GM12878 (cell line): ENCODE results near the gene EZH2. TPM values are rescaled to one million over a fixed set of nuclear protein-coding genes. Genes with fewer than 3 reads are reported as not detected.

Experiments
- ATAC-seq: fragments of 200-7000 bp; cut with Tn5 transposase; 3 replicates; pipeline ENCODE4 v1.9.1; 2020; ENCODE audit warnings: mild to moderate bottlenecking, moderate library complexity
- BruUV-seq: library from RNA; stranded (reverse); fragments of 400-500 nt; replicated peaks from 2 replicates; lab custom pipeline; 2021; lab: Mats Ljungman, UMichigan
- CTCF ChIA-PET: fragments of 300-600 bp; sonication (Branson Sonifier 250); formaldehyde crosslinking; extraction: SDS; loops from one replicate; lab custom pipeline; 2021; ENCODE audit warnings: inconsistent platforms; lab: Yijun Ruan, JAX
- POLR2A ChIA-PET: fragments of 350-600 bp; formaldehyde crosslinking; extraction: SDS; loops from one replicate; lab custom pipeline; 2021; ENCODE audit warnings: inconsistent platforms; lab: Charles Lee
- RAD21 ChIA-PET: fragments of 300-600 bp; sonication (Branson Sonifier 250); formaldehyde crosslinking; loops from one replicate; lab custom pipeline; 2023; ENCODE audit warnings: antibody characterized with exemption; ENCODE audit not compliant: unreplicated experiment; lab: Charles Lee
- SMC1A ChIA-PET: fragments of 300-600 bp; sonication (Branson Sonifier 250); formaldehyde crosslinking; loops from one replicate; lab custom pipeline; 2023; ENCODE audit not compliant: unreplicated experiment, uncharacterized antibody; lab: Charles Lee
- DNase-seq: peaks from one replicate; pipeline ENCODE4 v3.0.0-alpha.2; 2011; ENCODE audit warnings: low read depth, low spot score
- FAIRE-seq: peaks from 3 replicates; lab custom pipeline; 2011; peaks lifted over from hg19 to GRCh38; lab: Jason Lieb, UNC
- H2AFZ ChIP-seq: 2 replicates; pipeline ENCODE4 v1.6.0; 2011; ENCODE audit warnings: low read depth, low read length, control low read depth; ENCODE audit not compliant: control insufficient read depth
- H3K27ac ChIP-seq: 2 replicates; pipeline ENCODE4 v1.5.1; 2011; ENCODE audit warnings: control low read depth; ENCODE audit not compliant: control insufficient read depth, insufficient read depth
- H3K27me3 ChIP-seq, 2 experiments: replicated peaks in 1 of 2; 2 replicates each; pipeline versions ENCODE4 v1.6.0 to v1.6.1; 2011; ENCODE audit warnings: low read length in 1 of 2; ENCODE audit not compliant: control insufficient read depth in 2 of 2, insufficient read depth in 2 of 2
- H3K36me3 ChIP-seq, 2 experiments: 2 replicates each; pipeline ENCODE4 v1.5.1; 2011; ENCODE audit warnings: low read length in 1 of 2; ENCODE audit not compliant: control insufficient read depth in 2 of 2, insufficient read depth in 2 of 2
- H3K4me1 ChIP-seq: 2 replicates; pipeline ENCODE4 v1.6.1; 2011; ENCODE audit warnings: mild to moderate bottlenecking, low read length, moderate library complexity, mixed read lengths; ENCODE audit not compliant: control insufficient read depth, insufficient read depth
- H3K4me2 ChIP-seq: 2 replicates; pipeline ENCODE4 v1.6.0; 2011; ENCODE audit warnings: control low read depth; ENCODE audit not compliant: control insufficient read depth, insufficient read depth
- H3K4me3 ChIP-seq: fragments of 200-600 bp; sonication (generic); 2 replicates; pipeline ENCODE4 v1.5.1; 2016
- H3K79me2 ChIP-seq: 2 replicates; pipeline ENCODE4 v1.6.0; 2011; ENCODE audit warnings: low read length; ENCODE audit not compliant: control insufficient read depth, insufficient read depth
- H3K9ac ChIP-seq: 2 replicates; pipeline ENCODE4 v1.8.0; 2011; ENCODE audit warnings: low read length, control low read depth, mixed read lengths; ENCODE audit not compliant: control insufficient read depth, insufficient read depth
- H3K9me3 ChIP-seq: replicated peaks from 3 replicates; pipeline ENCODE4 v1.5.1; 2011; ENCODE audit warnings: mild to moderate bottlenecking, low read length; ENCODE audit not compliant: control insufficient read depth, insufficient read depth
- H4K20me1 ChIP-seq: 2 replicates; pipeline ENCODE4 v1.6.0; 2011; ENCODE audit not compliant: control insufficient read depth, insufficient read depth
- ATF3 ChIP-seq: IDR thresholded peaks from 2 replicates; pipeline ENCODE4 v1.6.1; 2011; ENCODE audit warnings: low read depth, mild to moderate bottlenecking, low read length, moderate library complexity, borderline replicate concordance; ENCODE audit errors: extremely low read depth
- CBX5 ChIP-seq: sonication (generic); IDR thresholded peaks from 2 replicates; pipeline ENCODE4 v1.6.1; 2016; ENCODE audit warnings: low read depth, moderate library complexity, mild to moderate bottlenecking, inconsistent platforms
- CEBPB ChIP-seq, 2 experiments: fragments of 150-350 bp in 1 of 2; IDR thresholded peaks; 2 replicates each; pipeline ENCODE4 v1.6.1; 2012 to 2014; ENCODE audit warnings: low read depth in 2 of 2, low read length in 2 of 2, borderline replicate concordance in 1 of 2, inconsistent platforms in 1 of 2
- NR2C1 ChIP-seq: fragments of 450-650 bp; IDR thresholded peaks from 2 replicates; pipeline ENCODE4 v1.6.1; 2017; ENCODE audit warnings: antibody characterized with exemption, mild to moderate bottlenecking, moderate library complexity
- POU2F2 ChIP-seq: IDR thresholded peaks from 3 replicates; pipeline ENCODE4 v1.6.1; 2011; ENCODE audit warnings: low read depth, mild to moderate bottlenecking, low read length, borderline replicate concordance
- RCOR1 ChIP-seq: conservative IDR thresholded peaks from 2 replicates; pipeline ENCODE4 v1.6.1; 2012; ENCODE audit warnings: low read depth, low read length, improper control_type of control experiment
- WGBS: methylation state at CpG from one replicate; pipeline ENCODE4 v1.1.6; 2016; ENCODE audit warnings: low lambda C conversion rate; ENCODE audit not compliant: insufficient replicate concordance, insufficient coverage; ENCODE audit errors: missing lambda C conversion rate; 5-methylcytosine and 5-hydroxymethylcytosine counted together
- in situ Hi-C: fragments of 300-500 bp; cut with MboI; formaldehyde crosslinking; loops from 9 replicates; pipeline ENCODE4 v1.14.3; 2018; ENCODE audit warnings: mixed read lengths
- intact Hi-C: fragments of 100-400 bp; cut with micrococcal nuclease; formaldehyde crosslinking; loops from one replicate; pipeline ENCODE4 v1.14.2; 2022; ENCODE audit not compliant: unreplicated experiment
- polyA plus RNA-seq, 11 experiments: library from polyadenylated mRNA; depleted of rRNA in 4 of 11; unstranded in 6 of 11; stranded (reverse) in 5 of 11; fragments of >200 nt; fragmentation: Nextera tagmentation in 4 of 11; fragmentation: Illumina TruSeq in 1 of 11; extraction: Ambion mirVana in 4 of 11; extraction: Trizol in 1 of 11; gene quantifications; 1 replicate in 1 of 11; 2 replicates in 10 of 11; pipeline versions ENCODE4 v1.2.1 to v1.2.3, GENCODE V29; 2011 to 2016; ENCODE audit warnings: inconsistent platforms in 2 of 11, missing spikeins in 2 of 11, low read depth in 1 of 11
- total RNA-seq, 4 experiments: library from RNA; depleted of rRNA in 3 of 4; stranded (reverse); fragments of >200 nt in 3 of 4; fragmentation: Illumina TruSeq in 1 of 4; extraction: Trizol in 1 of 4; gene quantifications; 2 replicates each; pipeline versions ENCODE4 v1.2.1 to v1.2.3, GENCODE V29; 2013 to 2021

The EZH2 gene
- total and polyA plus RNA-seq, 10 of the 15 experiments (the other 5 are each of a cell fraction or from before 2014, with no cell fraction given) = 19.4 to 69.6 (median 40.8) TPM

GRCh38 chr7:148868378-148868674 lies 15.8 kb downstream of the EZH2 start:
- POLR2A ChIA-PET = no interaction called here
- H3K9ac ChIP-seq = no peak overlapping the region
- peaks cover 90% of the 10 kb centered on the region for H3K79me2 ChIP-seq
- SMC1A ChIA-PET = no interaction called here
- no peak overlapping the region for H3K4me2 ChIP-seq
- peak overlapping the region; percentile 18; the same call in 1 of the 2 replicates for H3K27ac ChIP-seq
- in situ Hi-C loops (no loop called here), intact Hi-C loops (no loop called here)
- H3K27me3 ChIP-seq = no peaks in the 10 kb centered on the region
- peaks cover 32% of the 10 kb centered on the region for H3K4me1 ChIP-seq
- FAIRE-seq = no peak
- TF ChIP-seq RCOR1 (no peak), CEBPB (IDR thresholded peaks at IDR 0.05; ENCODE audit: borderline replicate concordance in 1 of 2, low read depth in 2 of 2, low read length in 2 of 2) (no peak), ATF3 (no peak)
- H3K9me3 ChIP-seq = peaks cover 23% of the 10 kb centered on the region
- H3K36me3 ChIP-seq = no peaks in the 10 kb centered on the region; a peak in 2 of 4 replicates
- no peak for ATAC-seq
- no peaks in the 10 kb centered on the region for H4K20me1 ChIP-seq
- no TSS peak for BruUV-seq
- CTCF ChIA-PET = no interaction called here
- H3K4me3 ChIP-seq = no peak overlapping the region
- H2AFZ ChIP-seq = no peak overlapping the region
- RAD21 ChIA-PET = no interaction called here
- 77% methylated on average over 5 of the region's 5 CpGs for WGBS
- no peak for DNase-seq

GRCh38 chr7:148867596-148868377 lies 16.3 kb downstream of the EZH2 start:
- POLR2A ChIA-PET = no interaction called here

More at GRCh38 chr7:148867596-148868377, 16.3 kb downstream of the EZH2 start:
- DNase-seq (no peak), FAIRE-seq (no peak), ATAC-seq (no peak)
- CTCF ChIA-PET = no interaction called here
- TSS peak; percentile 13 for BruUV-seq
- peaks cover 91% of the 10 kb centered on the region for H3K79me2 ChIP-seq
- H2AFZ ChIP-seq = no peak overlapping the region
- intact Hi-C loops = no loop called here
- TF ChIP-seq NR2C1 (no peak), CBX5 (peak; percentile 99), POU2F2 (peak; percentile 85; the same call in 1 of the 3 replicates)
- no peak overlapping the region for H3K4me3 ChIP-seq
- SMC1A ChIA-PET = no interaction called here
- RAD21 ChIA-PET = no interaction called here
- no peak overlapping the region; the same call in 1 of the 2 replicates for H3K4me2 ChIP-seq
- peak overlapping the region; percentile 18; the same call in 1 of the 2 replicates for H3K27ac ChIP-seq
- WGBS = 58% methylated on average over 3 of the region's 3 CpGs
- H4K20me1 ChIP-seq = no peaks in the 10 kb centered on the region
- peaks cover 26% of the 10 kb centered on the region for H3K4me1 ChIP-seq
- in situ Hi-C loops = no loop called here
- no peaks in the 10 kb centered on the region for H3K27me3 ChIP-seq
- H3K36me3 ChIP-seq = no peaks in the 10 kb centered on the region; a peak in 2 of 4 replicates
- no peak overlapping the region for H3K9ac ChIP-seq
- H3K9me3 ChIP-seq = peaks cover 23% of the 10 kb centered on the region
